Endothelial cell of umbilical vein (primary cell): ENCODE measurements around the gene CHMP2B. TPM values are rescaled to one million over a fixed set of nuclear protein-coding genes. Genes with fewer than 3 reads are reported as not detected.

ENCODE experiments used
- BruUV-seq: library from RNA; stranded (reverse); fragments of 400-500 nt; replicated peaks from 2 replicates; lab custom pipeline; 2021; lab: Mats Ljungman, UMichigan
- CTCF ChIA-PET: fragments of 300-600, 350-600 bp; sonication (Branson Sonifier 250); formaldehyde crosslinking; loops from one replicate; lab custom pipeline; 2021; ENCODE audit warnings: antibody characterized with exemption, inconsistent platforms; lab: Charles Lee
- POLR2A ChIA-PET: fragments of 300-600, 350-600 bp; sonication (Branson Sonifier 250); formaldehyde crosslinking; loops from one replicate; lab custom pipeline; 2021; ENCODE audit warnings: antibody characterized with exemption, inconsistent platforms; lab: Charles Lee
- DNase-seq: peaks from one replicate; pipeline ENCODE4 v3.0.0-alpha.2; 2011; ENCODE audit warnings: low read depth, low spot score
- FAIRE-seq: peaks from 2 replicates; lab custom pipeline; 2011; peaks lifted over from hg19 to GRCh38; lab: Jason Lieb, UNC
- H2AFZ ChIP-seq: 2 replicates; pipeline ENCODE4 v1.6.0; 2012; ENCODE audit warnings: low read depth, low read length, control low read depth, inconsistent platforms
- H3K27ac ChIP-seq: 2 replicates; pipeline ENCODE4 v1.5.1; 2011; ENCODE audit warnings: low read depth, mild to moderate bottlenecking, control low read depth, low read length, moderate library complexity; ENCODE audit not compliant: insufficient read depth
- H3K27me3 ChIP-seq, 2 experiments: 2 replicates each; pipeline versions ENCODE4 v1.6.0 to v1.6.1; 2011; ENCODE audit warnings: low read length in 2 of 2, mixed read lengths in 1 of 2; ENCODE audit not compliant: control insufficient read depth in 2 of 2, insufficient read depth in 2 of 2
- H3K36me3 ChIP-seq, 2 experiments: 2 replicates in 1 of 2; 3 replicates in 1 of 2; pipeline ENCODE4 v1.5.1; 2011; ENCODE audit warnings: low read length in 2 of 2, mild to moderate bottlenecking in 1 of 2, moderate library complexity in 1 of 2; ENCODE audit not compliant: control insufficient read depth in 2 of 2, insufficient read depth in 2 of 2; ENCODE audit errors: extremely low read depth in 1 of 2
- H3K4me1 ChIP-seq: 3 replicates; pipeline ENCODE4 v1.5.1; 2011; ENCODE audit warnings: mild to moderate bottlenecking, low read length; ENCODE audit not compliant: control insufficient read depth, insufficient read depth; ENCODE audit errors: extremely low read depth
- H3K4me2 ChIP-seq: 2 replicates; pipeline ENCODE4 v1.6.1; 2011; ENCODE audit warnings: low read length, control low read depth, mixed read lengths; ENCODE audit not compliant: insufficient read depth
- H3K4me3 ChIP-seq, 3 experiments: fragments of 200-600 bp in 1 of 3; sonication (generic), shearing (Covaris generic) in 1 of 3; replicated peaks in 1 of 3; 2 replicates each; pipeline ENCODE4 v1.5.1; 2011 to 2016; ENCODE audit warnings: control low read depth in 3 of 3, low read length in 3 of 3, mild to moderate bottlenecking in 2 of 3, inconsistent platforms in 1 of 3, low read depth in 1 of 3, moderate library complexity in 1 of 3; ENCODE audit not compliant: insufficient read depth in 1 of 3
- H3K79me2 ChIP-seq: 2 replicates; pipeline ENCODE4 v1.6.0; 2012; ENCODE audit warnings: low read length, inconsistent platforms; ENCODE audit not compliant: control insufficient read depth, insufficient read depth
- H3K9ac ChIP-seq: replicated peaks from 2 replicates; pipeline ENCODE3; 2011; ENCODE audit warnings: low read length, control low read depth; ENCODE audit not compliant: insufficient read depth; ENCODE audit errors: extremely low read depth
- H3K9me1 ChIP-seq: replicated peaks from 3 replicates; pipeline ENCODE4 v1.6.0; 2011; ENCODE audit warnings: mild to moderate bottlenecking, low read length; ENCODE audit not compliant: control insufficient read depth, insufficient read depth; ENCODE audit errors: extremely low read depth
- H3K9me3 ChIP-seq: replicated peaks from 2 replicates; pipeline ENCODE4 v1.5.1; 2012; ENCODE audit warnings: low read length, inconsistent platforms; ENCODE audit not compliant: control insufficient read depth, insufficient read depth
- H4K20me1 ChIP-seq: replicated peaks from 2 replicates; pipeline ENCODE3; 2011; ENCODE audit warnings: mild to moderate bottlenecking, low read length; ENCODE audit not compliant: control insufficient read depth, insufficient read depth; ENCODE audit errors: extremely low read depth
- CTCF ChIP-seq, 2 donors: IDR thresholded peaks; 1 replicate in 1 of 2; 2 replicates in 1 of 2; pipeline ENCODE4 v1.5.1; 2011; ENCODE audit warnings: low read length in 2 of 2, mild to moderate bottlenecking in 2 of 2, moderate library complexity in 2 of 2, control low read depth in 1 of 2, inconsistent platforms in 1 of 2, low read depth in 1 of 2; ENCODE audit not compliant: insufficient read depth in 1 of 2; ENCODE audit errors: extremely low read depth in 1 of 2
- EZH2 ChIP-seq: IDR thresholded peaks from 2 replicates; pipeline ENCODE4 v1.6.1; 2012; ENCODE audit warnings: borderline replicate concordance, low read depth, mild to moderate bottlenecking, moderate library complexity, low read length, inconsistent platforms; ENCODE audit not compliant: severe bottlenecking
- FOS ChIP-seq: IDR thresholded peaks from 2 replicates; pipeline ENCODE4 v1.6.1; 2011; ENCODE audit warnings: mild to moderate bottlenecking, low read length, moderate library complexity, borderline replicate concordance; ENCODE audit not compliant: insufficient read depth
- GATA2 ChIP-seq: IDR thresholded peaks from 2 replicates; pipeline ENCODE4 v1.7.0; 2011; ENCODE audit warnings: low read depth, mild to moderate bottlenecking, moderate library complexity, mixed read lengths, low read length; ENCODE audit not compliant: insufficient read length, insufficient read depth
- JUN ChIP-seq: IDR thresholded peaks from 2 replicates; pipeline ENCODE4 v1.6.1; 2011; ENCODE audit warnings: borderline replicate concordance, low read depth; ENCODE audit not compliant: insufficient read length, insufficient read depth
- MAX ChIP-seq: IDR thresholded peaks from 2 replicates; pipeline ENCODE4 v1.6.1; 2011; ENCODE audit not compliant: insufficient read depth, insufficient read length
- MYC ChIP-seq: IDR thresholded peaks from one replicate; pipeline ENCODE4 v1.6.1; 2011; ENCODE audit warnings: mild to moderate bottlenecking, low read depth, low read length
- POLR2A ChIP-seq: IDR thresholded peaks from 2 replicates; pipeline ENCODE4 v1.6.1; 2012; ENCODE audit warnings: low read depth, mild to moderate bottlenecking, control low read depth, low read length
- POLR2AphosphoS5 ChIP-seq: IDR thresholded peaks from 2 replicates; pipeline ENCODE4 v1.6.1; 2012; ENCODE audit warnings: low read depth, mild to moderate bottlenecking, control low read depth, low read length, moderate library complexity; ENCODE audit not compliant: insufficient read depth
- dilution Hi-C: fragments of 300-500 bp; cut with MboI; formaldehyde crosslinking; loops from one replicate; pipeline ENCODE4 v1.15.0; 2019; ENCODE audit warnings: low sequenced_read_pairs; ENCODE audit not compliant: extremely low pct_ligation_motif_present
- intact Hi-C: fragments of 100-400 bp; cut with micrococcal nuclease; formaldehyde crosslinking; loops from one replicate; pipeline ENCODE4 v1.10.0; 2022
- polyA plus RNA-seq, 4 experiments: library from polyadenylated mRNA; depleted of rRNA in 3 of 4; stranded (reverse) in 3 of 4; unstranded in 1 of 4; fragments of >200 nt; gene quantifications; 2 replicates each; pipeline versions ENCODE4 v1.2.1 to v1.2.3, GENCODE V29; 2011 to 2012; ENCODE audit warnings: missing spikeins in 1 of 4
- total RNA-seq: library from RNA; stranded (reverse); gene quantifications from 2 replicates; pipeline ENCODE4 v1.2.3, GENCODE V29; 2021

CHMP2B gene
- total and polyA plus RNA-seq, 2 donors (not counting 3 experiments of a cell fraction or from before 2014, with no cell fraction given), result 6.8 to 22.0 TPM

DNA sequence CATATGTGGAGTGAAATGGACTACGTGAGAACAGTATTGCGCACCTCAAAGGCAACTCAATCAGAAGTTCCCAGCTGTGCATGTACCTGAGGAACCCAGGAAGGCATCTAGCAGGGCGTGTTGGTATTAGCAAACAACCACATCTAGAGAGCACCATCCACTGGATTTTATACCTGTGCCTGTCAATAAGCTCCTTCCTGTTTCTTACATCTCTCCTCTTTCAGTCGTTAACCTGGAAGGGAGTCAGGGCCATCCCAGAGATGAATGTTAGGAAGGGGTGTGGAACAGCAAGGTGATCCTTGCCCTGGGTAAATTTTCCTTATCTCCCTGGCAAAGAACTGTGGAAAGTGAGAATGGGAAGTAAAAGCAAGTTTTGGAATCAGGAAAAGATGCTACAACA is 29.6 kb upstream of the CHMP2B start:
- no TSS peak for BruUV-seq

More for the DNA sequence above, 29.6 kb upstream of the CHMP2B start:
- no peak overlapping the region for H3K4me2 ChIP-seq
- intact Hi-C loops (no loop called here), dilution Hi-C loops (no loop called here)
- H3K4me3 ChIP-seq, result no peak overlapping the region
- H3K27me3 ChIP-seq, result no peaks in the 10 kb centered on the region
- no peak overlapping the region for H2AFZ ChIP-seq
- no peaks in the 10 kb centered on the region for H3K79me2 ChIP-seq
- H3K27ac ChIP-seq, result no peak overlapping the region
- TF ChIP-seq MYC (no peak), GATA2 (no peak), JUN (no peak), CTCF (IDR thresholded peaks at IDR 0.05; ENCODE audit: extremely low read depth in 1 of 2, insufficient read depth in 1 of 2, low read depth in 1 of 2, low read length in 2 of 2) (no peak), MAX (no peak), FOS (no peak), POLR2A (no peak), POLR2AphosphoS5 (no peak), EZH2 (no peak)
- DNase-seq, result no peak
- no peaks in the 10 kb centered on the region for H3K9me3 ChIP-seq
- no peak overlapping the region for H3K9ac ChIP-seq
- no peaks in the 10 kb centered on the region for H4K20me1 ChIP-seq
- no peak for FAIRE-seq
- no peaks in the 10 kb centered on the region for H3K9me1 ChIP-seq
- H3K36me3 ChIP-seq, result no peaks in the 10 kb centered on the region
- H3K4me1 ChIP-seq, result no peaks in the 10 kb centered on the region
- POLR2A ChIA-PET, result no interaction called here
- CTCF ChIA-PET, result no interaction called here
